GM19023 (cell line): ENCODE results near the gene MAML2.
A peak's percentile ranks its signal among the peaks of the same experiment; 100 is the strongest.

Source experiments
- ATAC-seq: cut with Tn5 transposase; IDR thresholded peaks from one replicate; pipeline ENCODE4 v1.9.1; 2021; ENCODE audit warnings: mild to moderate bottlenecking, moderate library complexity; ENCODE audit not compliant: unreplicated experiment

Gene MAML2

DNA sequence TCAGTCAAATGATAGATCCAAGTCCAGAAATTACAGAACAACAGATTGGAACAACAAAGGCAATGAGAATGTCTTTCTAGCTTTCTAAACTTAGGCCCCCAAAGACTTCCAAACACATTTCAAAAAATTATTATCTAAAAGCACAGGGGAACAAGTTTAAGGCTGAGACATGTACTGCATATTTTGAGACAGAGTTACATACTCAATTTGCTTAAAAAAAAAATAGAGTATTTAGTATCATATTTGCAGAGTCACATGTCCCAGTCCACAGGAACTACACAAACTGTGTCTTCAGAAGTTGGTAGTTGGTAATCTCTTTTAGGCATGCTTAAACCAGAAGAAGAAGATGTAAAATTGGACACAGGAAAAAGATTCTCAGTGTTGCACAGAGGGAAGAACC is 127.2 kb downstream of the MAML2 start:
- ATAC-seq, result no peak

DNA sequence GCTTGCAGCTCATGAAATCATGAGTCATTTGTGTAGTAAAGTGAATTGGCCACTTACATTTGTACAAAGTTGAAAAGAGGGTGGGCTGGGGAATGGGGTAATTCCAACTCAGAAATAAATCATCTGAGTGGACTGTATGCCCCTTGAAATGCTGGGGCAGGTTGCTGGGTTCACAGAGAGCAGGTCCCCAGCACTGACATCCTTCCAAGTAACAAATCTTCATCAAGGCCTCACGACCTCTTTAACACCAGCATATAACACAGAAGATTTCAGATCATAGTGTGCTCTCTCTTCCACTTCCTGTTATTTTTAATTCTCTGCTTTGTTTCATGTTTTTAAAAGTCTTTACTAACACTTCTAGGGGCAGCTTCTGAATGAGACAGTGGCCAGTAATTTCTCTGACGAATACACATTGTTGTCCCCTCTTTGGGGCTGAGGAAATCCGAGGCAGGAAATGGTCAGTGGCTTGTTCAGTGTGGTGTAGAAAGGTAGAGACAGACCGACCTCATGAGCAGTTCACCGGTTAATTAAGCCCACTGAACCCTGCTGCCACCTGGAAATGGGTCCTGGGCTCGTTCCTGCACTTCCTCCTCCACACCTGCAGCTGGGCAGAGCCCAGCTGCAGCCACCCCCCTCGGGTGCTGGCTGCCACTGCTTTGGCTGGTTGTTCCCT is 127.7 kb downstream of the MAML2 start:
- peak; percentile 77 for ATAC-seq

DNA sequence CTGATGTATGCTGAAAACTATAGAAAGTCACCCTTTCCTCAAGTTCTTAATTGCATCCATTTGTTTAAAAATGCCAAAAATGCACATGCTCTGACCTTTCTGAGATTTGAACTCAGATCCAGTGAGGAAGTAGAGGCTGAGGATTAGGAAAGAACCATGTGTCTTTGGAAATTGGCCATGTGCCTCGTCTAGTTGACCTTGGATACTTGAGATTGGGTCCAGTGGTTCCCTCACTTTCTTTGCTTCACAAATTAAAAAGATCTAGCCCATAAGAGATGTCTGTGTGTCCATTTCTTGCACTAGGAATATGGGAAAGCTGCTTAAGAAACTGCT is 128.3 kb downstream of the MAML2 start:
- ATAC-seq, result no peak

DNA sequence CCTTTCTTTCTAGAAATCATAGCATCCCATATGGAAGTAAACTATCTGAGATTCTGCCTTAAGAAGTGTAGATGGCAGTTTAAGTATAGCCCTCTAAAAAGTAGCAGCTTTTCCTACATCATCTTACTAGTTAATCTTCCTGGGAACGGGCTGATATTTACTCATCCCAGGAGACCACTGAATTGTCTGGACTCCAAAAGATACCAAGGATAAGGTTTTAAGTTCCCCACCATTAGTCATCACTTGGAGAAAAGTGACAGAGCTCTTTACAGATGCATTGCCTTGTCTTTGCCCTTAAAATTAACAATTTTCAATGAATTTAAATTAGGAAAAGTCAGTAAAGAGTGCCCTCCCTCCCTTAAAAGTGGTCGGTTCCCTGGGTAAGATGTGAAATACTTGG is 129.5 kb downstream of the MAML2 start:
- ATAC-seq, result no peak

DNA sequence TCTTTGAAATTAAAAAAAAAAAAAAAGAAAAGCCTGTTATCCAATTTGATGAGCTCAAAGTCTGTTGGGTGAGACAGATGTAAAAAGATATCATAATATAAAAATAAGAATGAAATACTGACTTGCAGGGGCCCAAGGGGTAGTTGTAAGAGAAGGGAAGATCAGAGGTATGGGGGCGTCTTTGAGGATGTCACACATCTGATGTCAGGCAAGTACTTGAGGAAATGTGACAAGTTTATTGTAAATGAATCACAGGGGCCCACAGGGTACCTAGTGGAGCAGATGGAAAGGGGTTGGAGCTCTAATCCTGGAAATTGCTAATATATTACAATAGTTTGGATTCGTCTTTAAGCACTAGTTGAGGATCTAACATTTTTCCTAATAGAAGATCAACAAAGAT is 131.6 kb downstream of the MAML2 start:
- no peak for ATAC-seq

DNA sequence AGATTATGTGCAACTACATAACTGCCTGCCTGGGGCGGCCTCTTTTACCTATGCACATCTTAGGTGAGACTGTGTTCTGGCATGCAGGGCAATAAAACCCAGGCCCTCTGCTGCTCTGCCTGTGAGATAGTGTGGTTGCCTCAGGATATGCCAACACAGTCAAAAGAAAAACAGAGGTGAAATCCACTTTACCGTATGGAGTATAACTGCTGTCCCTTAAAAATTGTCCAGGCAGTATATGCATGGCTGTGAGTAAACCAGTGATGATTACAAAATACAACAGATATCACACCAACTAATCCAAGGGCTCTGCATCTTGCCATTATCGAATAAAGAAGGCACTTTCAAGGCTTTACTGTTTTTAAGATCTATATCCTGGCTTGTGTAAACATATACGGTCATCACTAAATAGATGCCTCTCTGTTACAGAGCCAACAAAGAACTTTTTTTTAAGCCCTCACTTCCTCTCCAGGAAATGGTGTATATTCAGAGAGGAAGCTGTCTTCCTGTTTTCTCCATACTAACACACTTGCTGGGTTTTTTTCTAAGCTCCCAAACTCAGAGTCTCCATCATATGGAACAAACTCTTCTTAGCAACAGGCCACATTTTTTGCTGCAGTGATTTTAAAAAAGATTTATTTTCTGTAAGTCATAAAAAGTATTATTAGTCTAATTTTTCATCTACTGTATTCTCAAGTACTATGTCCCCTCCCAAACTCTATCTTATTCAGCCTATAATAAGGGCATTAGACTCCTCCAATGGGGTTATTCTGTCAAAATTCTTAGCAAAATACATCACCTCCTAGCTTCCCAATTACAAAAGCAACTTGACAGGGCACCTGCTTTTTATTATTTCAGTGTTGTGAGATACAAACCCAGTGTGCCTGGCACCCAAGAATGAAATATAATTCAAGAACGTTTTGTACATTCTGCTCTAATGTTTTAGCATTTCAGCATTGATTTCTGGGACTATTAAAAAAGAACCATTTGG is 135.2 kb downstream of the MAML2 start:
- no peak for ATAC-seq

DNA sequence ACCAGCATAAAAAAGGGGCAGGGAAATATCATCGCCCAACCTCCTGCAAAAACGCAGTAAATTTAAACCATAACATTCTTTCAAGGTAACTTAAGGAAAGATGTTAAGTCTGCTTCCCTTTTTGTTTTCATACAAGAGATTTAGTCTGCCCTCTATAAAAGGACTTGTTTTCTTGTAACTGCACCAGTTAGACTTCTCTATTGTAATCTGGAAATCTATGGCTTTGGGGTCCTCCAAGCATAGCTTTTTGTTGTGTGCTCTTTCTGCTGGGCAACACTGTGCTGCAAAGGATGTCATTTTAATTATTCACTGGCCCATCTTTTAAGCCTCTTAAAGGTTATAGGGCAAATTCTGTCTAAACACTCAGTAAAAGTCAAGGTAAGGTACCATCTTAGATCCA is 136.0 kb downstream of the MAML2 start:
- ATAC-seq, result no peak

DNA sequence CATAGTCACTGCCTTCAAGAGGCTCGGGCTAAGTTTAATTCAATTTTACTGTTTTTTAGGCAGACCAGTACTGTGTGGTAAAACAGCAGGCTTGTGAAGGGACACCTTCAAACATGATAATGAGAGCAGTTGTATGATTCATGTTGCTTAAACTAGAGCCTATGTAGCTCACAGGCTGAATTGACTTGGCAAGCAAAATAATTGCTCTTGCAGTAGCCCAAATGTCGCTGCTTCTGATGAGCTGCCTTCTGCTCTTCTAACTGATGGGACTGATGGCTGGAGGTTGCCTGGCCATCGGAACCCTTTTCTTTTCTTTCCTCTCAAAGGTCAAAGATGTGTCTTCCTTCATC is 137.6 kb downstream of the MAML2 start:
- no peak for ATAC-seq

DNA sequence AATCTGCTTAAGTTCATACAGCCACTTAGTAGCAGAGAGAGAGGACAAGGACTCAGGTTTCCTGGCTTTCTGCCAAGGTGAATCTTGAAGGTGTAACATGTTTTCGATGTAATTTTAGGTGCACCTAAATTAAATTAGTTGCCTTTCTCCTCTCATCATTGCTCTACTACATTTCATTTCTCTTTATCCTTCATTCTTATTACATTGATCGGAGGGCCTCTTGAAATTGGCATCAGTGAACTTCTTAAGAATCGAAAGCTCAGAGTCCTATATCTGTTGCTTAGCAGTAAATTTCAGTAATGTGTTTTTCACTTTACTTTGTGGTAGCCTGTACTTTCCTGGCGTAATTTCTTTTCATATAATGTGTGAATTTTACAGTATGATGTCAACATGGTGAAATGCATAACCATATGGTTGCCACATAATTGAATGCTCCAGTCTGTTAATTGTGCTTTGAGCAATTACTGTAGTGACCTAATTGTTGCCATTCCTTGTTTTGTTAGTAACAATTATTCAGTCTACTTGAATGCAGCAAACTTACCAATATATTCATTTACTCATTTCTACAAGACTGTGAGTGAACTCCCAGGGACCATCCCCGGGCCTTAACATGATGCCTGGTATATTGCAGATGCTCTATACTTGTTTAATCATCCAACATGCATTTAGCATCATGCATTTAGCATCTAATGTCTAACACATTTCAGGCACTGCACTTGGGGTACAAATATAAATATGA is 138.1 kb downstream of the MAML2 start:
- ATAC-seq, result no peak

DNA sequence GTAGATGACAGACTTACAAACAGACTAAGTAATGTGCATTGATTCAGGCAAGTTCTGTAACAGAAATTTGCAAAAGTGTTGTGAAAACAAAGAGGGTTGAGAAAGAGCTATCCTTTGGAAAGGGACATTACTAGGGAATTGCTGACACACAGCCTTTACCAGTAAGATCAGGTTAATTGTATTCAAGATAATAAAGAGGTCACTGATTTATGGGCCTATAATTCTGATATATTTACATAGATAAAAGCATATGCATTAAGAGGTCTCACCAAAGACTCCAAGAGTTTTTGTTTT is 138.7 kb downstream of the MAML2 start:
- no peak for ATAC-seq

DNA sequence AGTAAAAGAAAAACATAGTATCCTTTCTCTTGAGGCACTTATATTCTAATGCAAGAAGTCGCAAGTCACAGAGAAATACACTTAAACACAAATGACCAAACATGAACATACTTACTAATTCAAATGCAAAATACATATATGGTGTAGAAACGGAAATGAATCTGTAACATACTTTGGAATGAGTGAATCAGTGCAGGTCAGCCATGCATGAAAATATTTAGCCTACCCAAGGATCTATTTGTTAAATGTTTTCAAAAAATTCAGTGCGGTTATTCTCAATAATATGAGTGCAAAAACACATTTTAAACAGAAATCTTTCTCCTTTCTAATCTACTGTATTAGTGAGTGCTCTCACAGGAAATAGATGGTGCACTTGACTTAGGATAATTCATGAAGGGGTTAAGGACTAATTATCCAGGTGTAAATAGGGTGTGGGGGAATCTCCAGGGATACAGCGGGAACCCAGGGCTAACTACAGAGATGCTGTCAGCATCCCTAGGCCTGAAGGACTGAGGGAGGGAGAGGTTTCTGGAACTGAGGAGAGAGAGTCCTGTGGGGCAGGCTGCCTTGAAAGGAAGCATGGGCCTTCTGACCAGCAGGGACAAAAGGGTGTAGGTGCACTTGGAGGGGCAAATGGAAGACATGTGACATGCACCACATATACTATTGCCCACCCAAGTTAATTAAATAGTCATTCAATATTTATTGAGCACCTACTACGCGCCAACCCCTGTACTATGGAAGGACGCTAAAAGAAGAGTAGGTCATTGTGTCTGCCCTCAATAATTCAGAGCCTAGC is 139.2 kb downstream of the MAML2 start:
- no peak for ATAC-seq

DNA sequence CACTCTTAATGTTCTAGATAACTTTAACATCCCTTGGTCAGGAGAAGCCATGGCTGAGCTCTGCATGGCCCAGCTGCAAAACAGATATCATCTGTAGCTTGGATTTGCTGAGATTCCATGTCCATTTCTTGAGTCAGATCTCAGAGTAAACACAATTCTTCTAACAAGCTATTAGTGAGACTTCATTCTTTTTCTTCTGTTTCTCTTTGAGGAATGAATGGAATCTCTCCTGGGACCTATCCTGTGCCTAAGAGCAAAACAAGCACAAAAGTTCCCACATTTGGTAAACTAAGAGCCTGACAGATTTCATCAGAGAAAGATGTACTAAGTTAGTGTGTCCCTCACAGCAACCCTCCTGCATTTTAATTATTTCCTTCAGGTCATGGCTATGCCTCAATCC is 142.8 kb downstream of the MAML2 start:
- ATAC-seq, result no peak

DNA sequence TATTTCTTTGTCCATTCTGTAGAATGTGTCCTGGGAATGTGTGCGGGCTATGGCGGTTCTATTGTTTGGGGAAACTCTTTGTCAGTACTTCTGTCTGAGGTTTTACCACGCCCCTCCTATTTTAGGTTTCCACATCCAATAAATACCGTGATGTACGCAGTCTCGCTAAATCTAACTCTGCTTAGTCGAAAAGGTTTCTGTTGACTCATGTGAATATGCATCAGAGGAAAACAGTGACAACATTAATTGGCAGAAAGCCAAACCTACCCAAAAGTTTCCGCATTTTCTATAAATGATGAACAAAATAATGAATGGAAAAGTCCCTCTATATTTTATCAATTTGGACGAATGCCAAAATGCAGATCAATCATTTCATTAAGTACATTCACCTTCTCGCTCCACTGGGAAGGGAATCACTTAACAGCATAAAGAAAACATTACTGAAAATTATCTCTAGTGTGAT is 143.4 kb downstream of the MAML2 start:
- no peak for ATAC-seq

DNA sequence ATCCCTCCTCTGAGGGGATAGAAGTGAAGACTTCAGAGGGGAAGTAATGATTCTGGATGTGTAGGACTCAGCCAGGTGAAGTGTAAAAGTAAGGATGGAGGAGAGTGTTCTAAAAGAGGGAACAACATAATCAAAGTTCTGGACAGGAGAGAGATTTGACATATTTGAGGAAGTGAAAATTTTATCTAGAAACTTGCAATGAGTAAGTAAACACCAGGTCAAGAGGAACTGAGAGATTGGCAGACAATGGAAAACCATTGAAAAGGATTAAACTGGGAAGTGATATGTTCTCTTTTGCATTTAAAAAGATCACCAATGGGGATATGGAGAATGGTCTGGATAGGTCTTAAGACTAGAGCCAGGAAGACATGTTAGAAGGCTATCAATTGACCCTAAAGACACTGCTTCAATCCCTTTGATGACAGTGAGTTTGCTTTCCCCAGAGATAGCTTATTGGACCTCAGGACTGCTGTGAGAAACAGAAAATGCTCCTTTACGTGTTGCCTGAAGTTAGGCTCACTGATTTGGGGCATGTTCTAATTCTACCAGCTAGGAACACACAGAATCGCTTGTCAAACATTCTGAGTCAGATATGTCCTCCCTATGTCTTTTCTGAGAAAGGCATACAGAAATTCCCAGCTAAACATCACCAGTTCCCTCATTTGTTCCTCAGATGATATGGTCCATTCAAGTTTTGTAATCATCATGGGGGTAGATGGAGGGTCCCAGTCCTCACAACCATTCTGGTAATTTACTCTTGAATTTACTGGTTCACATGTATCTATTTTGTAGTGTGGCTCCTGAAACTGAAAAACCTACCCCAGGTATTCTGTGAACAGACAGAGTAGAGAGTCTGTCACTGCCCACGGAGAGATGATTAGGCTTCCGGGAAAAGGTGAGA is 144.9 kb downstream of the MAML2 start:
- peak; percentile 74 for ATAC-seq

DNA sequence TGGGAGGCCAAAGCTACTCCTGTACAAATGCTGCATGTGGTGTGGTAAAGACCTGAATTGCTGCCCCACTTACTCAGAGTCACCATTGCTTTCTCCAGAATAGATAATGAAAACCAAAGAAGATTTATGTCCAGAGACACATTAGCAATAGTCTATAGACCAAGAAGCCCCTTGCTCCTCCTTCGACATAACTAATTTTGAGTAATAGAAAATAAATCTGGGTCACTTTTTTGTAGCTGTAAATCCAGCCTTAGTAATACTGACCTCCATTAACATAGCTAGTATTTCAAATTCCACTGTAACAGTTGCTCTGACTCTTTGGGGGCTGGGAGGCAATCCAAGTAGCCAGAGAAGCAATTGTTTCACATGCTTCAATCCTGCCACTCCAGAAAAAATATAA is 145.9 kb downstream of the MAML2 start:
- ATAC-seq, result no peak

DNA sequence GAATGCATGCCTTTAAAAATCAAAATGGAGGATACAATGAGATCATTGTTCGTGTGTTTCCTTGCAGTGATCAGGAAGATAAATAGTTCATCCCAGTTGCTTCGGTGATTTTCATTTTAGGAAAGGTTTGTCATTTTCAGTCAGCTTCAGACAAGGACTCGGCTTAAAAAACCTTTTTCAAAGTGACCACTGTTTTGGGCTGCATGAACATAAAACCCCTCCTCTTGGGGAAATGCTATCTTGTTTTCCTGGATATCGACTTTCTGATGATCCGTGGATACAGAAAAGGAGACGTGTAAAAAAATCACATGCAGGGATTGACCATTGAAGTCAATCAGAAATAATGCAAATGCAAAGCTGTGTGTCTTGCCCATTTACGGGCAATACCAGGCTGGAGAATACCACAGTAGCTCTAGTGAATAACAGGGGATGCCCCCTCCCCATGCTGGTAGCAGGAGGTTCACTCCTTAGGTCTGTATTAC is 146.8 kb downstream of the MAML2 start:
- no peak for ATAC-seq

DNA sequence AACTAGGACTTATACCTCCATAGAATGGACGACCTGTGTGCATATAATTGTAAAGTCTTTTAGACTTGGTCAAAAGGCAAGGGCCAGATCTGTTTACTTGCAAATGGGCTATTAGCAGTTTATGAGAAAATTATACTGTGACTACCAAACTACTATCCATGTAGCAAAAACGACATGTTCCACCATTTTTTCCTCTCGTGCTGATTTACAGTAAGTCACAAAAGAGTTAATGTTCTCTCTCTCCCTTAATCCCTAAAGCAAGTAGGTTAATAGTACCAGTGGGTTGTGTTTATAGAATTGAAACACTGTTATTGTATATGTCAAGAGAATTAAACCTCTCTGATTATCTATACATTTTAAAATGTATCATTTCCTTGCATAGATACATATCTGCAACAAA is 147.3 kb downstream of the MAML2 start:
- ATAC-seq, result no peak

DNA sequence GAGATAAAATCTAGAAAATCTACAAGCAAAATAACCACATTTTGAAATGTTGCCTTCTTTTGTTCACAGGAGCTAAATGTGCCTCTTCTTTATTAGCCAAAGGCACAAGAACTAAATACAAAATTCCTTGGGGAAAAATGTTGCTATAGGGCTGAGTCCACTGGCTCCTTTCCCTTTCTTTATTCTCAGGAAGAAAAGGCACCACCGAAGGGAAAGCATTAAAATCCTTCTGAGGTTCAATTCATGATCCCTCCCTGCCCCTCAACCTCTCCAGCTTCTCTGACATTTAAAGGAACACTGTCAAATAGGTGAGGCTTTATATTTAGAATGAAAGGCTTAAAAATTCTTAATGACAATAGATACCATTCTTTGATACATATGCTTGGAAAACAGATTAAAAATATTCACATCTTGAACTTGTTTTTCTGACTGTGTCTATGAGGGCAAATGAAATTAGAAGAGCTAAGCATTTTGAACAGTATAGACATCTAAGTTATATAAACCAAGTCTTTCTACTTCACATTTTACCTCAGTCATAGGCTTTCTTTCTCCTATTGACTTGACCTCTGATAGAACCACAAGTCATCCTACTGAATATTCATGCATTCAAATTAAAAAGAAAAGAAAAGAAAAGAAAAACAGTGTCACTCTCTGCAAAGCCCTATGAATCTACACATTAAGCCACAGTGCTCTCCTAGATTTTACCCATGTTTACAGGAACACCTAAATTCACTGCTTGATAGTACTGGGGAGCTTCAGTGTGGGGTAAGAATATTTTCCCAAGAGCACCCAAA is 148.2 kb downstream of the MAML2 start:
- ATAC-seq, result no peak
